Lung (tissue), 12 donors: ENCODE data around the gene RETREG1. TPM values are rescaled to one million over a fixed set of nuclear protein-coding genes. Genes with fewer than 3 reads are reported as not detected.

Experiments
- ATAC-seq: fragments of 200-7000 bp; cut with Tn5 transposase; one replicate; pipeline ENCODE4 v1.9.1; 2020; ENCODE audit warnings: moderate number of reproducible peaks; ENCODE audit not compliant: insufficient read depth, low FRiP score
- DNase-seq, 3 donors: peaks; one replicate each; pipeline ENCODE4 v3.0.0-alpha.2; 2013 to 2017
- H3K27ac ChIP-seq, 2 donors: one replicate each; pipeline ENCODE4 v1.5.1; 2013; ENCODE audit warnings: mild to moderate bottlenecking in 2 of 2, moderate library complexity in 2 of 2, control low read depth in 1 of 2, inconsistent platforms in 1 of 2, low read depth in 1 of 2, low read length in 1 of 2
- H3K27me3 ChIP-seq, 3 donors: one replicate each; pipeline ENCODE4 v1.5.1; 2013; ENCODE audit warnings: low read length in 2 of 3; ENCODE audit not compliant: control insufficient read depth in 3 of 3, insufficient read depth in 3 of 3
- H3K36me3 ChIP-seq, 4 donors: one replicate each; pipeline ENCODE4 v1.5.1; 2013; ENCODE audit warnings: low read length in 4 of 4, mild to moderate bottlenecking in 1 of 4, moderate library complexity in 1 of 4; ENCODE audit not compliant: control insufficient read depth in 4 of 4, insufficient read depth in 4 of 4
- H3K4me1 ChIP-seq, 5 donors: one replicate each; pipeline ENCODE4 v1.5.1; 2013; ENCODE audit warnings: low read length in 5 of 5, mild to moderate bottlenecking in 2 of 5, moderate library complexity in 1 of 5; ENCODE audit not compliant: control insufficient read depth in 5 of 5, insufficient read depth in 5 of 5
- H3K4me3 ChIP-seq: one replicate; pipeline ENCODE4 v1.5.1; 2013; ENCODE audit warnings: mild to moderate bottlenecking, control low read depth, moderate library complexity
- H3K9ac ChIP-seq, 2 donors: one replicate each; pipeline ENCODE4 v1.5.1; 2013; ENCODE audit warnings: low read length in 2 of 2, control low read depth in 1 of 2; ENCODE audit not compliant: insufficient read depth in 1 of 2
- H3K9me3 ChIP-seq, 4 donors: one replicate each; pipeline ENCODE4 v1.5.1; 2013; ENCODE audit warnings: low read length in 3 of 4, mild to moderate bottlenecking in 1 of 4, moderate library complexity in 1 of 4; ENCODE audit not compliant: control insufficient read depth in 4 of 4, insufficient read depth in 3 of 4
- WGBS, 2 donors: extraction: QIAGEN DNeasy Blood & Tissue Kit; methylation state at CpG; one replicate each; pipeline ENCODE4 v1.1.7; 2013; 5-methylcytosine and 5-hydroxymethylcytosine counted together
- polyA plus RNA-seq, 2 donors: library from polyadenylated mRNA; stranded (reverse); fragments of 200-250 nt; gene quantifications; one replicate each; pipeline ENCODE4 v1.2.1, GENCODE V29; 2013
- total RNA-seq, 2 donors: library from RNA; depleted of rRNA in 1 of 2; stranded (reverse); fragments of >200 nt in 1 of 2; gene quantifications; one replicate each; pipeline ENCODE4 v1.2.1, GENCODE V29; 2014 to 2021
- TF ChIP-seq, protein P1 (sequence below): IDR thresholded peaks from 2 replicates; pipeline ENCODE4 v1.5.1; 2012; ENCODE audit warnings: mild to moderate bottlenecking; ENCODE audit errors: control extremely low read depth, extremely low read depth
- donor health status: control.
- donor health status: control.
- donor health status: Bipolar disorder and iron deficiency.
- donor health status: healthy.
- donor health status: DM: yes; HTN: yes; CAD: no.

RETREG1 gene
- total and polyA plus RNA-seq, 4 donors, result 6.8 to 19.5 (median 9.6) TPM

DNA sequence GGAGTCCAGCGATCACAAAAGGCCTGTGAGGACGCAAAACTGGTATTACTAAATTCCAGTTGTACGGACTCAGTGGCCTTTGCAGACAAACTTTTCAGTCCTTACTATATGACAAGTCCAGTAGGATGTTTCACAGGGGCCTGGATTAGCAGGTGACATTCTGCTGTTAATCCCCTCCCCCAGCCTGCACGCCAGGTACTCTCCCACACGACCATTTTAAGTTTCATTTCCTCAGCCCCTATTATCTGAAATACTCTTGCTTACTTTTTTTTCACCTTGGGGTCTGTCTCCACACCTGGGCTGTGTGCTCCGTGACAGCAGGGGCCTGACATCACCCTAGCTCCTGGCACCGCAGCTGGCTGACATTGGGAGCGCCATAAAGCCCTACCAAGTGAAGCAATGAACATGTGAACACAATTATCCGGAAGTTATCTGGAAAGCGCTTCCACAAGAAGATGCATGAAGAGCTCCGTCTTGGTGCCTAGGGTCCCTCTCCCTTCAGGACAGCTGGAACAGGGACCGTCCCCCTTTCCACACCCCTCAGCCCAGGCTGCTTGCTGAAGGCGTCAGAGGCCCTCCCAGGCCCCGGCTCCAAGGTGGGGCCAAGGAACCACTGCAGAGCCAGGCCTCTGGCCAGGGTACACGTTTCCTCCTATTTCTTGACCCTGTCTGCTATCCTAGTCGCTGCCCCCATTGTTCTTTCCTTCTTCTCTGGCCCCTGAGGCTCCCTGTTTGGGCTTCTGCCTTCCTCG is 111.5 kb downstream of the RETREG1 start:
- ATAC-seq (no peak), DNase-seq (no peak)
- peak overlapping the region in 1 of 2 donors; percentile 49 for H3K27ac ChIP-seq
- H3K9ac ChIP-seq, result no peak overlapping the region
- TF ChIP-seq, protein P1, sequence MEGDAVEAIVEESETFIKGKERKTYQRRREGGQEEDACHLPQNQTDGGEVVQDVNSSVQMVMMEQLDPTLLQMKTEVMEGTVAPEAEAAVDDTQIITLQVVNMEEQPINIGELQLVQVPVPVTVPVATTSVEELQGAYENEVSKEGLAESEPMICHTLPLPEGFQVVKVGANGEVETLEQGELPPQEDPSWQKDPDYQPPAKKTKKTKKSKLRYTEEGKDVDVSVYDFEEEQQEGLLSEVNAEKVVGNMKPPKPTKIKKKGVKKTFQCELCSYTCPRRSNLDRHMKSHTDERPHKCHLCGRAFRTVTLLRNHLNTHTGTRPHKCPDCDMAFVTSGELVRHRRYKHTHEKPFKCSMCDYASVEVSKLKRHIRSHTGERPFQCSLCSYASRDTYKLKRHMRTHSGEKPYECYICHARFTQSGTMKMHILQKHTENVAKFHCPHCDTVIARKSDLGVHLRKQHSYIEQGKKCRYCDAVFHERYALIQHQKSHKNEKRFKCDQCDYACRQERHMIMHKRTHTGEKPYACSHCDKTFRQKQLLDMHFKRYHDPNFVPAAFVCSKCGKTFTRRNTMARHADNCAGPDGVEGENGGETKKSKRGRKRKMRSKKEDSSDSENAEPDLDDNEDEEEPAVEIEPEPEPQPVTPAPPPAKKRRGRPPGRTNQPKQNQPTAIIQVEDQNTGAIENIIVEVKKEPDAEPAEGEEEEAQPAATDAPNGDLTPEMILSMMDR, result no peak
- WGBS, 2 donors, result 90 to 91% methylated on average over 17 of the region's 17 CpGs
- no peaks in the 10 kb centered on the region for H3K9me3 ChIP-seq
- H3K4me1 ChIP-seq, result peaks cover 0 to 9% (median 0%) of the 10 kb centered on the region in 5 donors
- H3K4me3 ChIP-seq, result no peak overlapping the region
- H3K36me3 ChIP-seq, result no peaks in the 10 kb centered on the region
- H3K27me3 ChIP-seq, result no peaks in the 10 kb centered on the region

DNA sequence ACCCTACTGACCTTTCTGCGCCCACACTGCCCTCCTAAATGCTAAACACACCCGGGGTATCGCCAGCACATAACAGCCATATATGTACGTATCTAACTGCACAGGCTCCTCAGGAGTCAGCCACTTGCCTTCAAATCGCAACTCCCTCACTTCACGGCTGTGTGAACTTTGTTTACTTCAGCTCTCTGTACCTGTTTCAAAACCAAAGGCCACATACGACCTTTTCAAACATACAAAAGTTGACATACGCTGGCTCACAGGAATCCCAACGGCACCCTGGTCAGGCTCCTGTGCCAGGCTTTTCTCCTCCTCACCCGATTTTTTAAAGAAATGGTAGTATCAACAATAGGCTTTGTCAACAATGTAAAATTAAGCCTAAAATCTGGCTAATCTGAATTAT is 112.2 kb downstream of the RETREG1 start:
- H3K4me3 ChIP-seq, result no peak overlapping the region
- H3K9me3 ChIP-seq, result no peaks in the 10 kb centered on the region
- TF ChIP-seq, protein P1, result no peak
- no peaks in the 10 kb centered on the region for H3K27me3 ChIP-seq
- peaks cover 0 to 9% (median 0%) of the 10 kb centered on the region in 5 donors for H3K4me1 ChIP-seq
- H3K36me3 ChIP-seq, result no peaks in the 10 kb centered on the region
- ATAC-seq (no peak), DNase-seq (no peak)
- no peak overlapping the region for H3K9ac ChIP-seq
- 92 to 93% methylated on average over 10 of the region's 10 CpGs for WGBS, 2 donors
- H3K27ac ChIP-seq, result peak overlapping the region in 1 of 2 donors; percentile 21

DNA sequence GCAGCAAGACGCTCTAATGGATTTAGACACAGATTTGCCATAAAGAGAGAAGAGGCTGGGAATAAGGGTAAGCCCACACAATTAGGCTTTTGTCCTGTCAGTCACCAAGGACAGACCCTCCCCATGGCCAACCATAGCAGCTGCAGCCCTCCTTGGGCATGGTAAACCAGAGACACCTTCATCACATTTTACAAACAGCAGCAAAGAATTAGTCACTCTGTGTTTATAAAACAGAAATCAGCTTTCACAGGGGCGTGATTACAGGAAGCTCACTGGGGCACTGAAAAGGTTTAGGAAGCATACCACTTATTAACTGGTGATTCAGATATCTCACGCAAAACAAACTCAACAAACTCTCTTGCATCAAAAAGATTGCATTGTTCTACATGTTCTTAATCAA is 113.9 kb downstream of the RETREG1 start:
- no peaks in the 10 kb centered on the region for H3K27me3 ChIP-seq
- WGBS, 2 donors, result 75 to 78% methylated on average over 3 of the region's 3 CpGs

More for the DNA sequence above, 113.9 kb downstream of the RETREG1 start:
- Histone ChIP-seq H3K4me3 (no peak overlapping the region), H3K27ac (peak overlapping the region in 1 of 2 donors; percentile 49), H3K9ac (no peak overlapping the region), H3K36me3 (no peaks in the 10 kb centered on the region), H3K4me1 (peaks cover 0 to 2% (median 0%) of the 10 kb centered on the region in 5 donors), H3K9me3 (no peaks in the 10 kb centered on the region)
- no peak for DNase-seq
- TF ChIP-seq, protein P1, result no peak
- ATAC-seq, result no peak
